22Rv1 (cell line): ENCODE measurements around the gene S100G.

Source experiments
- ZFX ChIP-seq: fragments of 450-650 bp; IDR thresholded peaks from 2 replicates; pipeline ENCODE4 v1.6.1; 2017; ENCODE audit warnings: antibody characterized with exemption, borderline replicate concordance
- TF ChIP-seq, protein P1 (sequence below): fragments of 450-650 bp; IDR thresholded peaks from 2 replicates; pipeline ENCODE4 v1.5.1; 2017; ENCODE audit warnings: mild to moderate bottlenecking

DNA sequence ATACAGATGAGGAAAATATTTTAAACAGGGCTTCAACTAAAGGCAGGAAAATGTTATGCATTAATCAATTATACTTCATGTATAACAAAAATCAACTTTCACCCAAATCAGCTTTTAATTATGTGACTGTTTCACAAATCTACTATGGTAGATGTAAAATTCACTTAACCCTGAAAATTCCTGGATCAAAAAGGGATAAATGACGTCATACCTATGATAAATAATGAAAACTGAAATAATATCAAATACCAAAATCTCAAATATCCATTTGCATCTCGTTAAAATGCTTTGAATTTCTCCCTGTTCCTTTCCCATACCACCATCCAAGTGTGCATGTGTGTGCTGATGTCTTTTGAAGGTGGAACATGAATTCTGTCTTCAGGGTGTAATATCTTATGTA lies 11.5 kb downstream of the S100G start:
- TF ChIP-seq, protein P1, sequence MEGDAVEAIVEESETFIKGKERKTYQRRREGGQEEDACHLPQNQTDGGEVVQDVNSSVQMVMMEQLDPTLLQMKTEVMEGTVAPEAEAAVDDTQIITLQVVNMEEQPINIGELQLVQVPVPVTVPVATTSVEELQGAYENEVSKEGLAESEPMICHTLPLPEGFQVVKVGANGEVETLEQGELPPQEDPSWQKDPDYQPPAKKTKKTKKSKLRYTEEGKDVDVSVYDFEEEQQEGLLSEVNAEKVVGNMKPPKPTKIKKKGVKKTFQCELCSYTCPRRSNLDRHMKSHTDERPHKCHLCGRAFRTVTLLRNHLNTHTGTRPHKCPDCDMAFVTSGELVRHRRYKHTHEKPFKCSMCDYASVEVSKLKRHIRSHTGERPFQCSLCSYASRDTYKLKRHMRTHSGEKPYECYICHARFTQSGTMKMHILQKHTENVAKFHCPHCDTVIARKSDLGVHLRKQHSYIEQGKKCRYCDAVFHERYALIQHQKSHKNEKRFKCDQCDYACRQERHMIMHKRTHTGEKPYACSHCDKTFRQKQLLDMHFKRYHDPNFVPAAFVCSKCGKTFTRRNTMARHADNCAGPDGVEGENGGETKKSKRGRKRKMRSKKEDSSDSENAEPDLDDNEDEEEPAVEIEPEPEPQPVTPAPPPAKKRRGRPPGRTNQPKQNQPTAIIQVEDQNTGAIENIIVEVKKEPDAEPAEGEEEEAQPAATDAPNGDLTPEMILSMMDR: no peak
- no peak for TF ChIP-seq ZFX
